Vagina (tissue), 2 donors: ENCODE measurements around the gene GNAL.

Experiments used
- CTCF ChIP-seq, 3 experiments: fragments of 450-650 bp in 2 of 3; fragments of 200-600 bp in 1 of 3; sonication (generic) in 1 of 3; IDR thresholded peaks; one replicate each; pipeline ENCODE4 v1.5.1; 2017 to 2019; ENCODE audit warnings: antibody characterized with exemption in 3 of 3, mild to moderate bottlenecking in 2 of 3, moderate library complexity in 2 of 3
- POLR2A ChIP-seq, 2 donors: fragments of 450-650 bp; IDR thresholded peaks; one replicate each; pipeline ENCODE4 v1.6.1; 2017; ENCODE audit warnings: antibody characterized with exemption in 2 of 2, mild to moderate bottlenecking in 2 of 2, moderate library complexity in 2 of 2

- TF ChIP-seq POLR2A (IDR thresholded peaks at IDR 0.05) = no peak
- no peak for TF ChIP-seq CTCF (IDR thresholded peaks at IDR 0.05)
These were observed 32.7 kb downstream of the GNAL start for GRCh38 chr18:11721720-11722119.
